8988T (cell line): ENCODE results near the gene KRTAP25-1.

Source experiments
- DNase-seq: peaks from one replicate; pipeline ENCODE4 v3.0.0; 2011

KRTAP25-1 gene, protein sequence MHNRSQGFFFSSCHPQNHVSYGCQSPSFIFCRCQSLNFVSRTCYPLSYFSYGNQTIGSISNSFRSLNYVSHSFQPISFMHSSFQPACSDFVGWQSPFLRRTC

DNA sequence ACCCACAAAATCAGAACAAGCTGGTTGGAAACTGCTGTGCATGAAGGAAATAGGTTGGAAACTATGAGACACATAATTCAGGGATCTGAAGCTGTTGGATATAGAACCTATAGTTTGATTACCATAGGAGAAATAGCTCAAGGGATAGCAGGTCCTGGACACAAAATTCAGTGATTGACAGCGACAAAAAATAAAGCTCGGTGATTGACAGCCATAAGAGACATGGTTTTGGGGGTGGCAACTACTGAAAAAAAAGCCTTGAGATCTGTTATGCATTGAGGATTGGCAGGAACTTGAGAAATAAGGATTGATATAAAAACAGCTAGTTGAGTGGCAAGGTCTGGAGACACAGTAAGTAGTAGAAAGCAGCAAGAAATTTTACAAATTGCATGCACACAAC is at the start of gene KRTAP25-1:
TSS of gene KRTAP25-1 (minus strand) at position 300 of the 400 bp plus-strand sequence. CDS start at position 276, 24 bp downstream.
- DNase-seq: no peak

DNA sequence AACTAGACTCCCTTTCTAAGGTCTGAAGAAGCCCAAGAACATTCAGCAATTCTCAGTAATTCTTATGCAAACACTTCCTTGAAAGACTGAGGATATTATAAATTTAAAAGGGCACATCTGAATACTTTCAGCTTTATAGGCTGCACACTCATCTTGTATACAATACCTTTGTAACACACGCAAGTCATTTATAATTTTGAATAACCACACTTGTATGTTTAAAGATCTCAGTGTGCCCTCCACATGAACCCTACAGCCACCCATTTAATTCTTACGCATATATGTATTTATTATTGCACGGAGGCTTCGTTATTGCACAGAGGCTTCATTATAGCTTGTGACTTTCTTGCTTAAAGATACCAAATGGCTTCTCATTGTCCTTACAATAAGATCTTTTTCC is 49.4 kb upstream of the KRTAP25-1 start:
- no peak for DNase-seq

DNA sequence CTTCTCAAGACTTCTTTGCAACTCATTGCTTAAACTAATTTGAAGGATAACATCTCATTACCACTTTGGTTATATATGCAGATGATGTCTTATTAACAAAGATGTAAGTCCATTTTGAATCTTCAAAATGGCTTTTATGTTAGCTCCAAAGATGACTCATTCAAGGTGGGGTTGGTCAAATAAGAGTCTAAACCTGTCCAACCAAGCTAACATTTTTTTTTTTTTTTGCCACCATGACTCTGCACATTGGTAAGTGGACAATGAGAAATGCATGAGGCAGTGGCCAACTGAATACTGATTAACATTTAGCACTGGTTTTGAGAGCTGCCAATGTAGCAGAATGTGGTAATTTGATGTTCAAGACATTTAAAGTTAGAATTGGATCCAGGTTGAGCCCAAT is 48.5 kb upstream of the KRTAP25-1 start:
- no peak for DNase-seq

DNA sequence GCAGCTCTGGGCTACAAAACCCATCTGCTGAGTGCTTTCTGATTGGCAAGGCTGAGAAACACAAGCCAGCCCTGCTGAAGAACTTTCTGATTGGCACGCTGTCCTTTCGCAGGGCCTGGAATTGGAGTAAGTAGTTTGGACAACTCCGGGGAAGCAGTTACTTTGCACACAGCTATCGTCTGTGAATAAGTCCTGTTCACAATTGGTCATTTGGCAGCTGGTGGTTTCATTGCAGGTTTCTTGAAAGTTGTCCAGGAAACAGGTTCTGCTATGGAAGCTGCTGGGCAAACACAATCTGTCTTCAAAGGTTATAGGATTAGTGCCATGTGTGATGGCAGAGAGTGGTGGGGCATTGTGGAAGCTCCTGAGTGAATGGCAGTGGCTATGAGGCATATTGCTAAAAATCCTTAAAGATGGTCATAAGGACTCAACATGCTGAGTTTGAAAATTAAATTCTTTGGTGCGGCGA is 48.0 kb upstream of the KRTAP25-1 start, which contains the start of gene KRTAP27-1:
TSS of gene KRTAP27-1 (minus strand) at position 419 of the 469 bp plus-strand sequence. CDS start at position 393, 26 bp downstream.
- DNase-seq: no peak

DNA sequence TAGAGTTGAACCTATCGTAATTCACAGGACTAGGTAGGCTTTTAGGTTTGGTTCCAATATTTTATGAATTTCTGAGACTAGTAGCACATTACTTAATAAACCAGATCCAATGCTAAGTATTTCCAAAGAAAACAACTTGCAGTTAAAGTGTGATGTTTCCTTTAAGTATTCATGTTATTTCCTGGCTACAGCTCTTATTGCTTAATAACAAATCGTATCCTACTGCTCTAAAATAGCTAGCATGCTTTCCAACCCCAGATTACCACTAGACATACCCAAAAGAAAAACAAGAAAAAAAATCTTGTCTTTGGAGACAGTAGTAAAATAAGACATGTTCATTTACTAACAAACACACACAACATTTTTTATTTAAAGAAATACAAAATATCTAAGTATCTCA is 47.3 kb upstream of the KRTAP25-1 start:
- no peak for DNase-seq

DNA sequence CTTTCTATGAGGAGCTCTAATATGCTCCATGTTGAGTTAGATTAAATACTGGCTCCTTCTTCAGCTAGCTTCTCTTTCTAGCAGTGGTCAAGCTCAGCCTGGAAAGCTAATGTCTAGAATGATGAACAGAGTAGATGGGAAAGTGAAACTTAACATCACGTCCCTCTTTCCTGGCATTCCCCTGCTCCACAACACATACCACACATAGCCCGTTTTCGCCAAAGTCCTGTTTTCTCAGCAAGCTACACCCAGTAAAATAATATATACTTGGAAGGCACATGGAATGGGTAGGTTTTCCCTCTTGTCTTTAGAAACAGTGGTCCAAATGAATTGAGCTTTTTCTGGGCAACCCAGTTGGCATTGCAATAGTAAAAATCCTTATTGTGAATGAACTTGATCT is 44.4 kb upstream of the KRTAP25-1 start:
- no peak for DNase-seq

DNA sequence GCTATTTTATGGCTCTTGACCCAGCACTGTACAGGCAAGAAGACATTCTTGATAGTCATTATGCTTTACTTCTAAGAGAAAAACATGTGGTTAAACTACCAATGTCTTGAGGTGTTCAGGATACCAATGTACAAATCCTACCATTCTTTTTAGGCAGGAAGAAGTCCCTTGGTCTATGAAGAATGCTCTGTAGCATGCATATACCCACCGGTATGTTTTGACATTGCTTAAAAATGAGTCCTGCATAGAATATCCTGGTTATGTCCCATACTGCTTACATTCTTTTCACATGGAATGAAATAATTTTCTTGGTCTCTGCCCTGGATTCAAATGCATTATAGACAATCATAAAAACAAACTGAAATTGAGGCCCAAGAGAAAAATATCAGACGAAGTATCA is 43.4 kb upstream of the KRTAP25-1 start:
- no peak for DNase-seq

DNA sequence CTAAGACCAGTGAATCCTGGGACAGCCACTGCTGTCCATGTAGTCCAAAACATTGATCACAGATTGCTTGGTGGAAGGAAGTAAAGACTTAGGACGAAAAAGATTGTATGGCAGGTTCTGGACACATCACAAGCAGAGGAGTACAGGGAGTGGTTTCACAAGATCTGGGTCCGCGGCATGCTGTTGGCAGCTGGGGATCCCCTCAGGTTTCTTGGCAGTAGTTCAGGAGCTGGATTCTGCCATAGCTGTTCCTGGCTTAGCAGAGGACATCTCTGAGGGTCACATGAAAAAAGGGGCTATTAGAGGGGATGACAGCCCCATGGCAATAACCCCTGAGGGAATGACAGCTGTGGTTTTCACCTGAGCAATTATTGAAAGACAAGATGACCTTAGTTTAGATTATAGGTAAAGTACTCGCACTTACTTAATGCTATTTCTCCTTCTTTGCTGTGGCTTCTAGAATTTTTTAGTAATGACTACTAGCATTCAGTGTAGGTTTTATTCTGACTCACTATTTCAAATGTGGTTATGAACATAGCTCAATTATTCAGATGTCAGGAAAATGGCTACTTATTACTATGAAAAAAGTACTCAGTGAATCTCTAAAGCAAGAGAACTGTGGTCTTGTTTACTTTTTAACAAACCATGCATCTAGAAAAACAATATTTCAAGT is 40.0 kb upstream of the KRTAP25-1 start:
- DNase-seq: no peak

DNA sequence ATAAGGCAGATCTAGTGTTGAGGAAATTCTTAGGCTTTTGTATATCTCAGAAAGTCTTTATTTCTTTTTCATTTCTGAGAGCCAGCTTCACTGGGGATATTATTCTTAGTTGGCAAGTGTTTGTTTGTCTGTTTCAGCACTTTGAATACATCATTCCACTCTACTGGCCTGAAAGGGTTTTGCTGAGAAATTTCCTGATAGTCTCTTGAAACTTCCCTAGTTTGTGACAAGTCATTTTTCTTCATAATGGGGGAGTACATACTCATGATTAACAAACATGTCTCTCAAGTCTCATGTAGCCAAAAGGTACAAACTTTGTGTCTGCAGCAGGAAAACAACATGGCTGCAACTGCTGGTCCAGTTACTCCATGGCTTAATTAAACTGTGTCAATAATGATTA is 37.1 kb upstream of the KRTAP25-1 start:
- DNase-seq: no peak

DNA sequence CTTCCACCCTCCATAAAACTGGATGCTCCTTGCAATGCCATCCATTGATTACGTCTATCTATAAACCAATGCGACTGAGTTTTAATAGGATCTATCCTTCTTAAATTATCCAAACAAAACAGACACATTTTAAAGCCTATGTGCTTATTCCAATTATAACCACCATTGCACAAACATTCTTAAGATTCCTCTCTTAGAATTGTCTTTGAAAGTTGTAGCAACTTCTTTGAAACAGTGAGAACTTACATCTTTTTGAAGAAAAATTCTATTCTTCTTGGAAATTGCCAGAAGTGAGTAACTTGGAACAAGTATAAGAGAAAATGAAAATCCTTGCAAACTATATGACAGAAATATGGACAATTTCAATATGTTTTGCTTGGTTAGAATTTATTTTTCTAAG is 30.9 kb upstream of the KRTAP25-1 start, which contains the start of gene KRTAP26-1:
TSS of gene KRTAP26-1 (minus strand) at position 101 of the 400 bp plus-strand sequence. CDS start 280 bp downstream, outside the sequence.
- no peak for DNase-seq

DNA sequence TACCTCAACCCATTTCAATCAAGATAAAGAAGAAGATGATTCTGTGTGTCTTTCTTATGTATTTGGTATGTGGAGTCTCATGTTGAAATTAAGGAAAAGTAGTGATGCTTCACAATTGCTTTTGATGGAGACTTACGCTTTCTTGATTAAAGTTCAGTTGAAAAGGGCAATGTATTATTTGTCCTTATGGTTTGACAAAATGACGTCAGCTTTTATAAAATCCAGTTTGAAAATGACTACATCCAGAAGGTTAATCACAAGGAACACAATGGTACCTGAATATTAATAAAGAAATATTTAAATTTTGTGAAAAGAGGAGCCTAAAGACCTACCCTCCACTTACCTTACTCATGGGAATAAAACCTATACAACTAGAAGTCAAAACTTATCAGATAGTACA is 26.4 kb upstream of the KRTAP25-1 start:
- no peak for DNase-seq

DNA sequence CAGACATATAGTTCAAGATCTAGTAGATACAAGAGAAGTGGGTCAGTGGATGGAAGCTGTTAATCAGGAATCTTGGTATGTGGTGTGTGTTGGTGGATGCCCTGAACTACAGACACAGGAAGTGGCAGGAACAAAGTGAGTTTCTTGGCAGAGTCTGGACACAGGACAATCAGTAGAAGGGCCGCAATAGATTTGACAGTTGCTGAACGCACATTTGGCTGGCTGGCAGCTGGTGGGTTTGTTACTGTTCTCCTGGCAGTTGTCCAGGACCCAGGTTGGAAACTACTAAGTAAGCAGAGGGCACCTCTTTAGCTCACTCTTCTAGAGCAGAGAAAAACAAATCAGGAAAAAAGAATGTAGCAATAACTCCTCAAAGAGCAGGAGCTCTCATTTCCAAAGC is 17.6 kb upstream of the KRTAP25-1 start:
- no peak for DNase-seq

DNA sequence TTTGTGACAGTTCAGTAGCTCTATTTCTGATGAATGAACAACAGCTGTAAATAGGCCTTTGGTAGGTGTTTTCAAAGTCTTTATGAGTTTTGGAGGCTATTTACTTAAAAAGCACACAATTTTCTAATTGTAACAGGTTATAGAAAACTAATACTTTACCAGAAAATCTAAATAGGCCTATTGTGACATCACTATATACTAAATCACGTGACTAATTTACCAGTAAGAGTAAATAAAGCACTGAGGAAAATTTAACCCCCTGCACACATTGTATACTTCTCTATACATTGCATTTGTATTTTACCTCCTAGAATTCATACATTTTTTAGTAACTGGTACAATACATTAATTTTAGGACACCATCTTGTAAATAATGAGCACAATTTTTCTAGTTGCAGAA is 15.8 kb upstream of the KRTAP25-1 start:
- no peak for DNase-seq

DNA sequence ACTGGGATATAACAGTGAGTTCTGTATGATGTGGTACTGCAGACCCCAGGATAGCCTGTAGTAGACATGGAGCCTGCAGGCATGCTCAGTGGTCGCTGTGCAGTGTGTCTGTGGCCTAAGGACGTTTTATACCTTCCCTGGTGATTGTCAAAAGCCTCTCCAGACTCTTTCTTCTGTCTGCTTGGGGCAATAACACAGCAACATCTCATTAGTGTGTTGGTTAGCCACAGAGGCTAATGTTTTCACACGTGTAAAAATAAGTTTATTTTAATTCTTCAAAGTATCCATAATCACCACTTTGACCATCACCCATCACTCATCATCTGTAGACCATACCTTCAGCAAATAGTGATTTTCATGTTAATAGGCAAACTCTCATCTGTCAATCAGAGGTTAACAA is 6.5 kb downstream of the KRTAP25-1 start, which contains the start of gene KRTAP24-1:
TSS of gene KRTAP24-1 (minus strand) at position 101 of the 400 bp plus-strand sequence. CDS start at position 83, 18 bp downstream.
- no peak for DNase-seq

DNA sequence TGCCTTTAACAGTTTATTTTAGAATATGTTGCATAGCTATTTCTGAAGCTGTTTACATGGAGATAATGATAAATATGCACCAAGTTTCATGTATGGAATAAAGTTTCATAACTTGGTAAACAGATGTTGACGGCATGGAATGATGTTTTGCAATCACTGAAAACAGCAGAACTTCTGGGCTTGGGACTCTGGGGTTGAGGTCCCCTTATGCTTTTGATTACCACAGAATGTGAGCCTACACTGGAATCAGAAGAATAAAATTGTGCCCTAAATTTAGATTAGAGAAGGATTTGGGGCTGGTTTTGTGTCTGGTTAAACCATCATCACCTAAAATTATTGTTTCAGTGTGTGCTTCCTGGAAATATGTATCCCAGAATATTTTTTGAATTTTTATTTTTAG is 17.7 kb downstream of the KRTAP25-1 start:
- DNase-seq: no peak

DNA sequence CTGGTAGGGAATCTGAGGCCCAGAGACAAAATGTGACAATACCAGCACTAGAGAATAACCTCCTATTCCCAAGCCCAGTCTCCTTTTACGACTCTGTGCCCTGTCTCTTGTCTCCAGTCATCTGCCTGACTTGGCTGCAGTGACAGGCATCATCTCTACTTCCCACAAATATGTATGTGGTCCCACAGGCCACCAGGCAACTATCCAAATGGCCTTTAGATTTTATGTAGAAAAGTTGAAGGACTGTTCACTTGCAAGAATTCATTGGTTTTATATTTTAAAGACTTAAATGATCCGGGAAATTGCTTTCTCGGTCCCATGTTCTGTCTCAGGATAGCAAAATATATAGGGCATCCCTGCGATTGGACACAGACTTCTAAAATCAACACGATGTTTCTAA is 18.2 kb downstream of the KRTAP25-1 start:
- no peak for DNase-seq

DNA sequence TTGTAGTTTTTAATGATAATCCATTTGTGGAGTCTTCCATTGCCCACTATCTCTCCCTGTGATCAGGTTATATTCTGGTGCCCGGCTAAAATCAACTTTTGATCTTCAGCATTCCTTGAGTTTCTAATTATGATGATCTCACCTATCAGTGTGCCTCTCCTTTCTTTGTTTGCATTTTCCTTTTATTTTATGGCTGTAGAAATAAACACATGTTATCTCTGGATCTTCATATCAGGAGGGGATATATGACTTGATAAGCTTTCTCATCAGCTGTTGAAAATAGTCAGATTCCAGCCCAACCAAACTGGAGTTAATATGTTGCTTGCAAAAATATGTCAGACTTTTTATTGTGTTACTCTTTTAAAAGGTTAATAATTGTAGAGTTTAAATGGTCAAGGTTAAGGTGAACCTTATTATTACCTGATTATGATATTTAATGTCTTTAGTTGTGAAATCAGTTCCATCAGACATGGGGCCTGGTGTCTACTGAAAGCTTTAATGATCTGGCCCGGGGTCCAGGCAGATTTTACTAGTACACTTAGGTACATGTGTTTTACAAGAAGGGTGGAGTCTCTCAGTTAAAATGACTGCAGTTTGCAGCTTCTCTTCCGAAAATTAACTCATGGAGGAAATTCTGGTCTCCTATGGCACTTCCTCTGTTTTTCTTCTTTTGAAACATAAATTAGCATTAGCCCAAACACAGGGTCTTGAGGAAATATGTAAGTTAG is 19.3 kb downstream of the KRTAP25-1 start:
- DNase-seq: no peak

DNA sequence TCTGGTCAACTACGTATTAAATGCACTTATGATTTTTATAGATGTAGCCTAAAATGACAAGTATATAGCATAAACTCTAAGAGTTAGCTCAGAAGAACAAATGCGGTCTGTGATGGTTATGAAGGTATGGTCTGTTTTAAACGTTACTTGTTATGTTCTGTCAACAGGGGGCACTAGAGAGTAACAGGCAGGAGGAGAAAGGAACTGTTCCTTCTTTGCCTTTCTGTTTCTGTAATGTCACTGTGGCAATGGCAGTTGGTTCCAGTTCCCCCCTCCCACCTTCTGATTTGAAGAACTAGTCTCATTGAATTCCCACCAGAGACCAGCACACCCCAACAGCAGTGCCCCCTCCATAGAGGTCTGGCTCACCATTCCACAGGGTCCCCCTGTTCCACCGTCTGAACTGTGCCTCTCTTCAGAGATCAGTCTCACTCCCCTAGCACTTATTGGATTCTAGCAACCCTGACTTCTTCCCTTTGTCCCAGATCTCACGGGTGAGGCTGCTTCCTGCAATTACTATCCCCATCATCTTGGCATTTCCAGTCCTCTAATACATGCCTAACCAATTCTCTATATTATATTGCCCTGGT is 20.6 kb downstream of the KRTAP25-1 start:
- DNase-seq: no peak

DNA sequence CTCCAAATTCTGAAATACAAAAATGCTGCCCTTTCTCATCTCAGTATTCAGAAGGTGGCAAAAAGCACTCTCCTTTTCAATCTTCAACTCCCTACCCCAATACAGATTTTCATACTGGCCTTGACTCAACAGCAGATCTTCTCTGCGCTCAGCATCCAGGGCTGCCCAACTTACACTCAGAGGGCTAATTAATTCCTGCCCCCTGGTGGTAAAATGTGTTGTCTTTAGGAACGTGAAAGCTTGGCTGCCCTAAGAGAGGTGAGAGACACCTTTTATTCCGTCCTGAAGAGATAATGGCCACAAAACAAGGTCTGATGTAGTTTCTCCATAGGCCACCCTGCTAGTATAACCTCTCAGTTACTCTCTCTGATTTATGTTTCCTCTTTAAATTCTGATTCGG is 31.5 kb downstream of the KRTAP25-1 start:
- DNase-seq: no peak

DNA sequence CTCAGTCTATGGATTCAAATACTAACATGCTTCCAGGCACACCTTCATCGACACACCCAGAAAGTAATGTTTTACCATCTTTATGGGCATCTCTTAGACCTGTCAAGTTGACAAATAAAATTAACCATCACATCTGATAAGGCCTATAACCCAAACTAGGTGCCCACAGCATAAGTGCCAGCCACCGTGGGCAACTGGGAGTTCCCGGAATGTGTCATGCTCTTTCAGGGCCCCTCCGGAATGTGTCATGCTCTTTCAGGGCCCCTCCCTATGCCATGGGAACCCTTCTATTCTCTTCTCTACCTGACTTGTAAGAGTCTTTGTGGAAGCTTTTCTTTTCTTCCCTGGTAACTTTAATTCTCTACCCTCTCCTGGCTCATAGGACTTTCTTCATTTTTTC is 33.2 kb downstream of the KRTAP25-1 start:
- no peak for DNase-seq

DNA sequence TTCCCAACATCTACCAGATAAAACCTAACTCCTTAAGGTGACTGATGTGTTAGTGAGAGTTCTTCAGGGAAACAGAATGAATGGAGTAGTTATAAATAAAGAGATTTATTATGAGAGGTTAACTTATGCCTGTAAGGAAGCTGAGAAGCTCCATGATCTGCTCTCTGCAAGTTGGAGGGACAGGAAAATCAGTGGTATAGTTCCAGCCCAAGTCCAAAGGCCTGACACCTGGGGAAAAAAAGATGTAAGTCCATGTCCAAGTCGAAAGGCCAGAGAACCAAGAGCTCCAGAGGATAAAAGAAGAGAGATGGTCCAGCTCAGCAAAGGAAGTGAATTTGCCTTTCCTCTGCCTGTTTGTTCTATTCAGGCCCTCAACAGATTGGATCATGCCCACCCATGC is 33.6 kb downstream of the KRTAP25-1 start:
- DNase-seq: no peak

DNA sequence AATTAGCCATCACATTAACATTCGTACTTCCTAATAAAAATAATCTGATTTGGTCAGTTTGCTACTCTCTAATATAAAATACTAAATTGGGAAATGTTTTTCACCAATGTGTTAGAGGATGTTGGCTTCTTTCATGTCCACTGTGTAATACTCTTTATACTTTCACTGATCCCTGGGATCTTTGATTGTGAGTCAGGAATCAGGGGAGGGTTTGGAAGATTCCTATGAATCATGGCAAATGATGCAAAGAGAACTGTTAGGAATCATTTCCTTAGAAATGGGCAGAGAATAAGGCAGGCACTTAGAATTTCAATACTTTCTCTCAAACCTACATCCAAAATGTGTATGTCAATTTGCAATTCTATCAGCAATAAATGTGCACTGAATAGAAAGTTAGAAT is 37.5 kb downstream of the KRTAP25-1 start:
- DNase-seq: no peak

DNA sequence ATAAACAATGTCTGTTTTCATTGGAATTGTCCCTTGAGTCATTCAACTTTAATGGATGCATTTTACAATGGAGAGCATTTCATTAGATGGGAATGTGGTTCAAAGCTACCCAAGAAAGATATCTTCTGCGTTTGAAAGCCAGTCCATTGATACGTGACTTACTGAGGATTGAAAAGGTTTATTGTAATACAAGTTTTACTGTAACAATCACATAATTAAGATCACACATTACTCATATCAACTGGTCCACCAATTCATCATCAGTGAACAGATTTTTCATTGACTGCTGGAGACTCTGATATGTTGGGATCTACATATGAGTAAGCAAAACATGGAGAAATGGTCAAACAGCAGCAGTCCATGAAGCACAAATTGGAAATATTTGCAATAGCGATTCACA is 39.4 kb downstream of the KRTAP25-1 start:
- DNase-seq: no peak

DNA sequence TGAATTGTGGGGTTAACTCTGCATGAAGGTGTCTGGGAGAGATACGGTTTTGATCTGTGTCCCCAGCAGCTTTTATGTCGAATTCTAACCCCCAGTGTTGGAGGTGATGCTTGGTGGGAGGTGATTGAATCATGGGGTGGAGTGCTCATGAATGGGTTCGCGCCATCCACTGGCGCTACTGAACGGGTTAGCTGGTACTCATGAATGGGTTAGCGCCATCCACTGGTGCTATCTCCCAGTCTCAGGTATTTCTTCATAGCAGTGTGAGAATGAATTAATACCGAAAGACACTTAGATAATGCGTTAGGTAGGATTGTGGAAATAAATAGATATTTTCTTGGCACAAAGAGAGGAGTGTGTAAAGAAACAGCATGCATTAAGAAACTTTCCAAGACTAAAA is 40.5 kb downstream of the KRTAP25-1 start:
- DNase-seq: no peak
